Fibroblast of gingiva (primary cell): ENCODE measurements around the gene RNF146.
"Not testable (repeated sequence)": the region's sequence is repeated elsewhere in the genome, so short reads cannot be mapped to it uniquely, and the experiment has no call there.

ENCODE experiments used
- DNase-seq: peaks from one replicate; pipeline ENCODE4 v3.0.0-alpha.2; 2011; ENCODE audit warnings: low read depth

Gene RNF146

GRCh38 chr6:127288705-127289104 is 22.0 kb downstream of the RNF146 start:
- no peak for DNase-seq

GRCh38 chr6:127289934-127290333 is 23.3 kb downstream of the RNF146 start:
- no peak for DNase-seq

- no peak for DNase-seq
These were observed 24.0 kb downstream of the RNF146 start for GRCh38 chr6:127290391-127291265.

- DNase-seq: no peak
These were observed 24.8 kb downstream of the RNF146 start for GRCh38 chr6:127291495-127291894.

GRCh38 chr6:127297502-127298070 is 30.9 kb downstream of the RNF146 start:
- DNase-seq: no peak

GRCh38 chr6:127298475-127298874 is 31.8 kb downstream of the RNF146 start:
- no peak for DNase-seq

- peak; percentile 4 for DNase-seq
These were observed 33.0 kb downstream of the RNF146 start for GRCh38 chr6:127299522-127300240.

- DNase-seq: peak; percentile 75
These were observed 33.7 kb downstream of the RNF146 start for GRCh38 chr6:127300411-127300810.

- peak; percentile 4 for DNase-seq
These were observed 34.6 kb downstream of the RNF146 start for GRCh38 chr6:127301199-127301700.

GRCh38 chr6:127302728-127303660 is 36.3 kb downstream of the RNF146 start:
- peak; percentile 28 for DNase-seq

- DNase-seq: no peak
These were observed 37.3 kb downstream of the RNF146 start for GRCh38 chr6:127303917-127304316.

- DNase-seq: no peak
These were observed 39.1 kb downstream of the RNF146 start for GRCh38 chr6:127305741-127306140.

- DNase-seq: no peak
These were observed 50.9 kb downstream of the RNF146 start for GRCh38 chr6:127317388-127318128.

- peak; percentile 32 for DNase-seq
These were observed 53.0 kb downstream of the RNF146 start for GRCh38 chr6:127319686-127320085.

GRCh38 chr6:127328043-127328609 is 61.5 kb downstream of the RNF146 start:
- no peak for DNase-seq

- not testable (repeated sequence) for DNase-seq
These were observed 64.6 kb downstream of the RNF146 start for GRCh38 chr6:127331256-127331655.

- DNase-seq: no peak
These were observed 65.8 kb downstream of the RNF146 start for GRCh38 chr6:127332383-127332961.
